Esophagus muscularis mucosa (tissue), 3 donors: Measurements from ENCODE around the gene DEPDC5.

Experiments used
- EP300 ChIP-seq: sonication (generic); formaldehyde crosslinking; IDR thresholded peaks from one replicate; pipeline ENCODE4 v1.6.1; 2017; ENCODE audit warnings: antibody characterized with exemption
- POLR2AphosphoS5 ChIP-seq, 2 donors: sonication (generic); formaldehyde crosslinking; IDR thresholded peaks; one replicate each; pipeline ENCODE4 v1.6.1; 2017; ENCODE audit warnings: antibody characterized with exemption in 2 of 2

- TF ChIP-seq POLR2AphosphoS5 (IDR thresholded peaks at IDR 0.05) (no peak), EP300 (no peak)
Observed at GRCh38 chr22:31852691-31853421, 99.0 kb downstream of the DEPDC5 start.
